ENCODE results near the gene IMP3. TPM values are rescaled to one million over a fixed set of nuclear protein-coding genes. Genes with fewer than 3 reads are reported as not detected.

The IMP3 gene
- total and polyA plus RNA-seq, 9 of the 15 experiments (the other 6 are each of a cell fraction or from before 2014, with no cell fraction given), result 14.5 to 160 (median 74.4) TPM

DNA sequence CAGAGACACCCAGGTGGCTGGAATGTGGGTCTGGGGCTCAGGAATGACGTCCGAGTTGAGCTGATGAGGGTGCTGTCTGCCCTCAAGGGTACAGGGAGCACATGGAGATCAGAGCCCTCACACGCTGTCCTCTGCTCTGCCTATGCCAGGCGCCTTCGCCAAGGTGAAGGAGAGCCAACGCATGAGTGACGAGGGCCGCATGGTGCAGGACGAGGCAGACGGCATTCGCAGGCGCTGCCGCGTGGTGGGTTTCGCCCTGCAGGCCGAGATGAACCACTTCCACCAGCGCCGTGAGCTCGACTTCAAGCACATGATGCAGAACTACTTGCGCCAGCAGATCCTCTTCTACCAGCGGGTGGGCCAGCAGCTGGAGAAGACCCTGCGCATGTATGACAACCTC is 16.8 kb upstream of the IMP3 start (continued):
- TF ChIP-seq, protein P1, sequence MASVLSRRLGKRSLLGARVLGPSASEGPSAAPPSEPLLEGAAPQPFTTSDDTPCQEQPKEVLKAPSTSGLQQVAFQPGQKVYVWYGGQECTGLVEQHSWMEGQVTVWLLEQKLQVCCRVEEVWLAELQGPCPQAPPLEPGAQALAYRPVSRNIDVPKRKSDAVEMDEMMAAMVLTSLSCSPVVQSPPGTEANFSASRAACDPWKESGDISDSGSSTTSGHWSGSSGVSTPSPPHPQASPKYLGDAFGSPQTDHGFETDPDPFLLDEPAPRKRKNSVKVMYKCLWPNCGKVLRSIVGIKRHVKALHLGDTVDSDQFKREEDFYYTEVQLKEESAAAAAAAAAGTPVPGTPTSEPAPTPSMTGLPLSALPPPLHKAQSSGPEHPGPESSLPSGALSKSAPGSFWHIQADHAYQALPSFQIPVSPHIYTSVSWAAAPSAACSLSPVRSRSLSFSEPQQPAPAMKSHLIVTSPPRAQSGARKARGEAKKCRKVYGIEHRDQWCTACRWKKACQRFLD (CRISPR knock-in tag; IDR thresholded peaks at IDR 0.05), result no peak
- TF ChIP-seq SRF (CRISPR knock-in tag; IDR thresholded peaks at IDR 0.05), result no peak

DNA sequence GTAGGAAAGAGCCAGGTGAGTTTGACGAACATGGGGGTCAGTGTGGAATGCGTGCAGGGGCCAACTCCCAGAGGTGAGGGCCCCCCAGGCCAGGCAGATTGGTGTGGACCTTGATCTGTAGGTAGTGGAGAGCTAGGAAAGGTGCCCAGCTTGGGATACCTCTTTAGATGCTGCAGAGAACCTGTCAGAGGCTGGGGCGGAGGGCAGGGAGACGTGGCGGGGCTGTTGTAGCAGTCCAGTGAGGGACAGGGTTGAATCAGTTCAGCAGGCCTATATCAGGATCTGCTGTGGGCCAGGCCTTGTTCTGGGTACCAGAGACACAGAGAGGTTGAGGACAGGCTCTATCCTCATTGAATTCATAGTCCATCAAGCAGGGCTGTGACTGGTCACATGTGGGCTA is 16.3 kb upstream of the IMP3 start:
- TF ChIP-seq SOX6 (IDR thresholded peaks at IDR 0.05) (no peak), CHD4 (IDR thresholded peaks at IDR 0.05; ENCODE audit: insufficient read depth, insufficient replicate concordance, low read depth, low read length, poor library complexity, severe bottlenecking) (no peak), NR2C1 (IDR thresholded peaks at IDR 0.05) (no peak), NR2C1 (tag; IDR thresholded peaks at IDR 0.05) (no peak)
- TF ChIP-seq, protein P2, sequence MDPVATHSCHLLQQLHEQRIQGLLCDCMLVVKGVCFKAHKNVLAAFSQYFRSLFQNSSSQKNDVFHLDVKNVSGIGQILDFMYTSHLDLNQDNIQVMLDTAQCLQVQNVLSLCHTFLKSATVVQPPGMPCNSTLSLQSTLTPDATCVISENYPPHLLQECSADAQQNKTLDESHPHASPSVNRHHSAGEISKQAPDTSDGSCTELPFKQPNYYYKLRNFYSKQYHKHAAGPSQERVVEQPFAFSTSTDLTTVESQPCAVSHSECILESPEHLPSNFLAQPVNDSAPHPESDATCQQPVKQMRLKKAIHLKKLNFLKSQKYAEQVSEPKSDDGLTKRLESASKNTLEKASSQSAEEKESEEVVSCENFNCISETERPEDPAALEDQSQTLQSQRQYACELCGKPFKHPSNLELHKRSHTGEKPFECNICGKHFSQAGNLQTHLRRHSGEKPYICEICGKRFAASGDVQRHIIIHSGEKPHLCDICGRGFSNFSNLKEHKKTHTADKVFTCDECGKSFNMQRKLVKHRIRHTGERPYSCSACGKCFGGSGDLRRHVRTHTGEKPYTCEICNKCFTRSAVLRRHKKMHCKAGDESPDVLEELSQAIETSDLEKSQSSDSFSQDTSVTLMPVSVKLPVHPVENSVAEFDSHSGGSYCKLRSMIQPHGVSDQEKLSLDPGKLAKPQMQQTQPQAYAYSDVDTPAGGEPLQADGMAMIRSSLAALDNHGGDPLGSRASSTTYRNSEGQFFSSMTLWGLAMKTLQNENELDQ (CRISPR knock-in tag; IDR thresholded peaks at IDR 0.05; ENCODE audit: borderline replicate concordance), result no peak
- TF ChIP-seq, protein P1 (CRISPR knock-in tag; IDR thresholded peaks at IDR 0.05), result no peak
- Histone ChIP-seq H3K9me1 (ENCODE audit: control insufficient read depth, insufficient read depth, low read length) (no peaks in the 10 kb centered on the region), H3K4me1 (replicated peaks in 1 of 2; ENCODE audit: control insufficient read depth in 2 of 2, insufficient read depth in 2 of 2, low read length in 2 of 2) (peaks cover 14 to 34% of the 10 kb centered on the region in 2 experiments), H3K9me3 (replicated peaks; ENCODE audit: control insufficient read depth, insufficient read depth, low read depth, low read length) (no peaks in the 10 kb centered on the region), H3K9ac (ENCODE audit: insufficient read depth in 1 of 2, low read depth in 2 of 2, low read length in 2 of 2) (no peak overlapping the region), H4K20me1 (replicated peaks; ENCODE audit: control insufficient read depth, insufficient read depth, low read length) (0 out of 2 replicates have a peak, but pooled peaks cover 7% of the 10 kb centered on the region), H2AFZ (ENCODE audit: low read depth, low read length) (no peak overlapping the region), H3K36me3 (ENCODE audit: control insufficient read depth, insufficient read depth, low read length) (peaks cover 31% of the 10 kb centered on the region; the same call in 2 of the 3 replicates), H3K27me3 (ENCODE audit: control insufficient read depth in 2 of 2, insufficient read depth in 2 of 2, low read length in 2 of 2) (no peaks in the 10 kb centered on the region), H3K4me3 (no peak overlapping the region), H3K79me2 (ENCODE audit: control insufficient read depth, insufficient read depth, low read length) (peaks cover 30% of the 10 kb centered on the region), H3K4me2 (ENCODE audit: insufficient read depth, low read length) (no peak overlapping the region), H3K27ac (ENCODE audit: extremely low read depth, low read depth, low read length) (no peak overlapping the region)
- DNase-seq (ENCODE audit: extremely low read depth in 1 of 4, low spot score in 3 of 4) (no peak), FAIRE-seq (no peak), ATAC-seq (no peak)
- CTCF ChIA-PET (ENCODE audit: low intra/inter-chr PET ratio), result no interaction called here
- POLR2A ChIA-PET, result no interaction called here
- WGBS (ENCODE audit: insufficient coverage, low coverage, missing lambda C conversion rate), result 94% methylated on average over 5 of the region's 5 CpGs
- no TSS peak for BruUV-seq (replicated peaks)
- intact Hi-C loops (cut with micrococcal nuclease) (no loop called here), in situ Hi-C loops (cut with MboI) (no loop called here)
